ENCODE results near the gene CASP12. TPM values are rescaled to one million over a fixed set of nuclear protein-coding genes. Genes with fewer than 3 reads are reported as not detected.

CASP12 gene
- total and polyA plus RNA-seq, 9 of the 15 experiments (the other 6 are each of a cell fraction or from before 2014, with no cell fraction given): not detected

GRCh38 chr11:104892723-104893511 lies 5.3 kb downstream of the CASP12 start (continued):
- no peak for TF ChIP-seq E2F3 (CRISPR knock-in tag; IDR thresholded peaks at IDR 0.05)
- no peak for TF ChIP-seq CHCHD3 (CRISPR knock-in tag; IDR thresholded peaks at IDR 0.05)
- TF ChIP-seq, protein P1, sequence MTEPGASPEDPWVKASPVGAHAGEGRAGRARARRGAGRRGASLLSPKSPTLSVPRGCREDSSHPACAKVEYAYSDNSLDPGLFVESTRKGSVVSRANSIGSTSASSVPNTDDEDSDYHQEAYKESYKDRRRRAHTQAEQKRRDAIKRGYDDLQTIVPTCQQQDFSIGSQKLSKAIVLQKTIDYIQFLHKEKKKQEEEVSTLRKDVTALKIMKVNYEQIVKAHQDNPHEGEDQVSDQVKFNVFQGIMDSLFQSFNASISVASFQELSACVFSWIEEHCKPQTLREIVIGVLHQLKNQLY (CRISPR knock-in tag; conservative IDR thresholded peaks at IDR 0.05): no peak
- TF ChIP-seq MED1 (CRISPR knock-in tag; IDR thresholded peaks at IDR 0.05; ENCODE audit: borderline replicate concordance): no peak
- TF ChIP-seq RHOXF2B (CRISPR knock-in tag; conservative IDR thresholded peaks at IDR 0.05): no peak
- TF ChIP-seq HMGN3 (IDR thresholded peaks at IDR 0.05; ENCODE audit: borderline replicate concordance, extremely low read depth, insufficient read length, low read depth, low read length): no peak
- TF ChIP-seq U2AF2 (optimal IDR thresholded peaks at IDR 0.05; ENCODE audit: low read depth, low read length): no peak

GRCh38 chr11:104891135-104891534 lies 7.1 kb downstream of the CASP12 start:
- Histone ChIP-seq H3K9ac (ENCODE audit: insufficient read depth in 1 of 2, low read depth in 2 of 2, low read length in 2 of 2) (no peak overlapping the region), H3K36me3 (ENCODE audit: control insufficient read depth, insufficient read depth, low read length) (no peaks in the 10 kb centered on the region), H3K4me2 (ENCODE audit: insufficient read depth, low read length) (no peak overlapping the region), H3K79me2 (ENCODE audit: control insufficient read depth, insufficient read depth, low read length) (no peaks in the 10 kb centered on the region), H3K4me1 (replicated peaks in 1 of 2; ENCODE audit: control insufficient read depth in 2 of 2, insufficient read depth in 2 of 2, low read length in 2 of 2) (no peaks in the 10 kb centered on the region), H3K4me3 (no peak overlapping the region), H2AFZ (ENCODE audit: low read depth, low read length) (no peak overlapping the region), H3K9me3 (replicated peaks; ENCODE audit: control insufficient read depth, insufficient read depth, low read depth, low read length) (no peaks in the 10 kb centered on the region), H4K20me1 (replicated peaks; ENCODE audit: control insufficient read depth, insufficient read depth, low read length) (no peaks in the 10 kb centered on the region), H3K9me1 (ENCODE audit: control insufficient read depth, insufficient read depth, low read length) (no peaks in the 10 kb centered on the region), H3K27ac (ENCODE audit: extremely low read depth, low read depth, low read length) (no peak overlapping the region), H3K27me3 (ENCODE audit: control insufficient read depth in 2 of 2, insufficient read depth in 2 of 2, low read length in 2 of 2) (no peaks in the 10 kb centered on the region)
- intact Hi-C loops (cut with micrococcal nuclease): no loop called here
- WGBS (ENCODE audit: insufficient coverage, low coverage, missing lambda C conversion rate): 0% methylated on average over 4 of the region's 4 CpGs
- FAIRE-seq: no peak
- ChIA-PET CTCF (ENCODE audit: low intra/inter-chr PET ratio) (no interaction called here), POLR2A (no interaction called here)
- BruUV-seq (replicated peaks): no TSS peak
- DNase-seq (ENCODE audit: extremely low read depth in 1 of 4, low spot score in 3 of 4): no peak
- ATAC-seq: no peak
- in situ Hi-C loops (cut with MboI): no loop called here
- TF ChIP-seq, protein P2, sequence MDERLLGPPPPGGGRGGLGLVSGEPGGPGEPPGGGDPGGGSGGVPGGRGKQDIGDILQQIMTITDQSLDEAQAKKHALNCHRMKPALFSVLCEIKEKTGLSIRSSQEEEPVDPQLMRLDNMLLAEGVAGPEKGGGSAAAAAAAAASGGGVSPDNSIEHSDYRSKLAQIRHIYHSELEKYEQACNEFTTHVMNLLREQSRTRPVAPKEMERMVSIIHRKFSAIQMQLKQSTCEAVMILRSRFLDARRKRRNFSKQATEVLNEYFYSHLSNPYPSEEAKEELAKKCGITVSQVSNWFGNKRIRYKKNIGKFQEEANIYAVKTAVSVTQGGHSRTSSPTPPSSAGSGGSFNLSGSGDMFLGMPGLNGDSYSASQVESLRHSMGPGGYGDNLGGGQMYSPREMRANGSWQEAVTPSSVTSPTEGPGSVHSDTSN (CRISPR knock-in tag; IDR thresholded peaks at IDR 0.05; ENCODE audit: low read depth): no peak
- TF ChIP-seq, protein P2 (tag; conservative IDR thresholded peaks at IDR 0.05; ENCODE audit: low read depth): no peak
- TF ChIP-seq CEBPB (tag; IDR thresholded peaks at IDR 0.05): no peak
- no peak for TF ChIP-seq ZNF707 (CRISPR knock-in tag; conservative IDR thresholded peaks at IDR 0.05)
- TF ChIP-seq, protein P3, sequence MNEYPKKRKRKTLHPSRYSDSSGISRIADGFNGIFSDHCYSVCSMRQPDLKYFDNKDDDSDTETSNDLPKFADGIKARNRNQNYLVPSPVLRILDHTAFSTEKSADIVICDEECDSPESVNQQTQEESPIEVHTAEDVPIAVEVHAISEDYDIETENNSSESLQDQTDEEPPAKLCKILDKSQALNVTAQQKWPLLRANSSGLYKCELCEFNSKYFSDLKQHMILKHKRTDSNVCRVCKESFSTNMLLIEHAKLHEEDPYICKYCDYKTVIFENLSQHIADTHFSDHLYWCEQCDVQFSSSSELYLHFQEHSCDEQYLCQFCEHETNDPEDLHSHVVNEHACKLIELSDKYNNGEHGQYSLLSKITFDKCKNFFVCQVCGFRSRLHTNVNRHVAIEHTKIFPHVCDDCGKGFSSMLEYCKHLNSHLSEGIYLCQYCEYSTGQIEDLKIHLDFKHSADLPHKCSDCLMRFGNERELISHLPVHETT (CRISPR knock-in tag; conservative IDR thresholded peaks at IDR 0.05 in 1 of 2, IDR thresholded peaks at IDR 0.05 in 1 of 2): no peak
- no peak for TF ChIP-seq HIVEP1 (CRISPR knock-in tag; IDR thresholded peaks at IDR 0.05)
- no peak for TF ChIP-seq SNIP1 (IDR thresholded peaks at IDR 0.05; ENCODE audit: low read depth)
- TF ChIP-seq, protein P4, sequence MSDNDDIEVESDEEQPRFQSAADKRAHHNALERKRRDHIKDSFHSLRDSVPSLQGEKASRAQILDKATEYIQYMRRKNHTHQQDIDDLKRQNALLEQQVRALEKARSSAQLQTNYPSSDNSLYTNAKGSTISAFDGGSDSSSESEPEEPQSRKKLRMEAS (CRISPR knock-in tag; IDR thresholded peaks at IDR 0.05): no peak
- TF ChIP-seq NRF1 (conservative IDR thresholded peaks at IDR 0.05 in 1 of 2, IDR thresholded peaks at IDR 0.05 in 1 of 2): no peak
